ENCODE data around the gene SCARB1. TPM values are rescaled to one million over a fixed set of nuclear protein-coding genes. Genes with fewer than 3 reads are reported as not detected.

Gene SCARB1
- total RNA-seq, 1 experiment from 2014 or later = 31.3 TPM

DNA sequence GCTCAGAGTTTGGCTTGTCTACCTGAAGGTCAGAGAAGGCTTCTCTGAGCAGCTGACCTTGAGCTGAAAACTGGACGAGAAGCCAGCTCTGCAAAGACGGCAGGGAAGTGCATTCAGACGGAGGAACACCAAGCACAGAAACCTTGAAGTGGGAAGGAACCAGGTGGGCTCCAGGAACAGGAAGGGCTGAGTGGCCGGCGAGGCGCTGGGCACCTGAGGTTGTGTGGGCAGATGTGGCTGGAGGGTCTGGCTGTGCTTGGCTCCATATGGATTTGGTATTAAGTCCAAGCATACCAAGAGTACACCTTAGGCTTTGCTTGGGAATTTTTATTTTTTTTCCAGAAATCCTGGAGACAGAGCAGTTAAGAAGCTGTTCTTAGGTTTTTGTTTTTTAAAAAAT is 130.6 kb downstream of the SCARB1 start:
- Histone ChIP-seq H2BK12ac (ENCODE audit: insufficient read length, low read depth, low read length) (peak overlapping the region; percentile 6), H3K23me2 (ENCODE audit: insufficient read length, low read depth, low read length, poor library complexity, severe bottlenecking) (no peaks in the 10 kb centered on the region), H3K18ac (ENCODE audit: insufficient read length, low read depth, low read length) (no peak overlapping the region), H2AK5ac (ENCODE audit: insufficient read length, low read length) (no peak overlapping the region), H4K20me1 (ENCODE audit: control insufficient read depth, insufficient read depth, insufficient read length) (no peaks in the 10 kb centered on the region), H3K79me2 (ENCODE audit: insufficient read depth, low read length) (no peaks in the 10 kb centered on the region), H4K8ac (replicated peaks; ENCODE audit: insufficient read length, low read depth, low read length) (no peak overlapping the region), H3K23ac (ENCODE audit: insufficient read length, low read depth, low read length) (no peak overlapping the region), H2AFZ (ENCODE audit: low read length) (no peak overlapping the region), H2BK20ac (ENCODE audit: low read depth, low read length, poor library complexity, severe bottlenecking) (no peak overlapping the region), H3K9me3 (ENCODE audit: control insufficient read depth, low read depth, low read length) (no peaks in the 10 kb centered on the region), H3K56ac (ENCODE audit: insufficient read length, low read depth, low read length) (no peak overlapping the region), H3K4me2 (ENCODE audit: insufficient read depth, insufficient read length, low read length) (no peak overlapping the region), H4K91ac (ENCODE audit: insufficient read length, low read depth, low read length) (no peak overlapping the region), H2BK15ac (ENCODE audit: low read depth, low read length) (0 out of 2 replicates have a peak overlapping the region, but pooled peaks have one; percentile 77), H3K14ac (ENCODE audit: insufficient read depth, low read length) (peak overlapping the region; percentile 26), H3K9ac (ENCODE audit: extremely low read depth, insufficient read length, low read length) (no peak overlapping the region), H3K79me1 (ENCODE audit: insufficient read depth, low read depth, low read length, poor library complexity, severe bottlenecking) (no peaks in the 10 kb centered on the region), H2BK5ac (ENCODE audit: insufficient read length, low read length) (no peak overlapping the region), H4K5ac (ENCODE audit: insufficient read length, low read depth, low read length) (no peak overlapping the region), H3K4ac (ENCODE audit: low read depth, low read length) (no peak overlapping the region), H3K4me1 (ENCODE audit: insufficient read depth, low read length) (no peaks in the 10 kb centered on the region), H3K27ac (ENCODE audit: insufficient read length, low read depth, low read length) (no peak overlapping the region), H3K27me3 (ENCODE audit: insufficient read depth, low read length) (no peaks in the 10 kb centered on the region), H3T11ph (ENCODE audit: low read length) (no peak overlapping the region), H2BK120ac (ENCODE audit: low read depth, low read length, poor library complexity, severe bottlenecking) (no peak overlapping the region)
- no CpG with 5 or more reads among the region's 6 CpGs for WGBS (ENCODE audit: extremely low coverage, insufficient read length, low lambda C conversion rate)
- no peaks in the 10 kb centered on the region for H3K36me3 Mint-ChIP-seq (ENCODE audit: insufficient read depth in 1 of 3, low read depth in 3 of 3)
- no peak overlapping the region for H3K4me3 Mint-ChIP-seq
- H3K27ac Mint-ChIP-seq = no peak overlapping the region; a peak in 1 of 7 replicates
- H3K27me3 Mint-ChIP-seq (ENCODE audit: low read depth) = peaks cover 10% of the 10 kb centered on the region
- no peak for DNase-seq
- no peaks in the 10 kb centered on the region; a peak in 1 of 5 replicates for H3K9me3 Mint-ChIP-seq
- no peak for TF ChIP-seq CTCF (conservative IDR thresholded peaks at IDR 0.05)
- peaks cover 15 to 22% of the 10 kb centered on the region in 2 experiments for H3K4me1 Mint-ChIP-seq
